HCT116 (cell line): ENCODE data around the gene LDB2. TPM values are rescaled to one million over a fixed set of nuclear protein-coding genes. Genes with fewer than 3 reads are reported as not detected.

Experiments used
- ATAC-seq: fragments of 200-7000 bp; cut with Tn5 transposase; 2 replicates; pipeline ENCODE4 v1.9.1; 2020; ENCODE audit warnings: mild to moderate bottlenecking, moderate library complexity
- BruUV-seq: library from RNA; stranded (reverse); fragments of 400-500 nt; replicated peaks from 2 replicates; lab custom pipeline; 2021; lab: Mats Ljungman, UMichigan
- CTCF ChIA-PET: fragments of 300-600 bp; sonication (Branson Sonifier 250); formaldehyde crosslinking; loops from one replicate; lab custom pipeline; 2021; ENCODE audit warnings: antibody characterized with exemption; lab: Charles Lee
- POLR2A ChIA-PET: fragments of 300-600, 350-600 bp; sonication (Branson Sonifier 250); formaldehyde crosslinking; loops from one replicate; lab custom pipeline; 2021; ENCODE audit warnings: antibody characterized with exemption; lab: Charles Lee
- RAD21 ChIA-PET, 2 experiments: fragments of 300-600 bp; sonication (Branson Sonifier 250); formaldehyde crosslinking; loops; one replicate each; lab custom pipeline; 2023; ENCODE audit warnings: low total read pairs in 2 of 2; ENCODE audit not compliant: uncharacterized antibody in 2 of 2, unreplicated experiment in 2 of 2, low non-redundant PET in 1 of 2; lab: Charles Lee
- DNase-seq: peaks from one replicate; pipeline ENCODE4 v3.0.0-alpha.2; 2010; ENCODE audit warnings: low read depth, low spot score
- H2AFZ ChIP-seq: fragments of 200-600 bp; shearing (Covaris generic), sonication (generic); 2 replicates; pipeline ENCODE4 v1.6.1; 2017; ENCODE audit warnings: low read depth, mixed run types, mixed read lengths, antibody characterized with exemption, low read length; ENCODE audit not compliant: poor library complexity, severe bottlenecking
- H3K27ac ChIP-seq: 2 replicates; pipeline ENCODE4 v1.5.1; 2012; ENCODE audit warnings: low read depth, low read length
- H3K27me3 ChIP-seq: fragments of 200-600 bp; sonication (generic); 2 replicates; pipeline ENCODE4 v1.6.1; 2016; ENCODE audit warnings: mixed run types, low read length, mixed read lengths; ENCODE audit not compliant: insufficient read depth
- H3K36me3 ChIP-seq, 2 experiments: fragments of 200-500 bp in 1 of 2; fragments of 200-600 bp in 1 of 2; sonication (Bioruptor generic) in 1 of 2; sonication (generic) in 1 of 2; 2 replicates each; pipeline versions ENCODE4 v1.5.1 to v1.6.1; 2014 to 2016; ENCODE audit warnings: low read length in 2 of 2, inconsistent platforms in 1 of 2, mixed read lengths in 1 of 2, mixed run types in 1 of 2; ENCODE audit not compliant: insufficient read depth in 2 of 2, control insufficient read depth in 1 of 2
- H3K4me1 ChIP-seq, 2 experiments: fragments of 200-600 bp in 1 of 2; sonication (generic) in 1 of 2; 2 replicates each; pipeline versions ENCODE4 v1.5.1 to v1.6.1; 2012 to 2017; ENCODE audit warnings: low read length in 2 of 2, inconsistent platforms in 1 of 2, mild to moderate bottlenecking in 1 of 2, mixed read lengths in 1 of 2, mixed run types in 1 of 2, moderate library complexity in 1 of 2; ENCODE audit not compliant: insufficient read depth in 2 of 2, control insufficient read depth in 1 of 2
- H3K4me2 ChIP-seq: fragments of 200-600 bp; sonication (generic); 2 replicates; pipeline ENCODE4 v1.6.1; 2017; ENCODE audit warnings: mixed run types, low read length, mixed read lengths
- H3K4me3 ChIP-seq, 2 experiments: fragments of 200-600 bp in 1 of 2; sonication (generic) in 1 of 2; replicated peaks in 1 of 2; 2 replicates each; pipeline ENCODE4 v1.5.1; 2011 to 2016; ENCODE audit warnings: low read length in 2 of 2, control low read depth in 1 of 2, low read depth in 1 of 2, mild to moderate bottlenecking in 1 of 2, mixed read lengths in 1 of 2, mixed run types in 1 of 2
- H3K79me2 ChIP-seq: fragments of 200-600 bp; sonication (generic); 2 replicates; pipeline ENCODE4 v1.6.1; 2017; ENCODE audit warnings: mild to moderate bottlenecking, mixed run types, low read length, moderate library complexity, mixed read lengths; ENCODE audit not compliant: insufficient read depth
- H3K9ac ChIP-seq: fragments of 200-600 bp; sonication (generic); 2 replicates; pipeline ENCODE4 v1.6.1; 2016; ENCODE audit warnings: low read length, mixed read lengths
- H3K9me2 ChIP-seq: fragments of 200-600 bp; sonication (generic), shearing (Covaris generic); 2 replicates; pipeline ENCODE4 v1.6.1; 2017; ENCODE audit warnings: mixed run types, mild to moderate bottlenecking, moderate library complexity; ENCODE audit not compliant: insufficient read depth
- H3K9me3 ChIP-seq, 2 experiments: fragments of 200-500 bp in 1 of 2; fragments of 200-600 bp in 1 of 2; sonication (Bioruptor generic) in 1 of 2; sonication (generic) in 1 of 2; 2 replicates each; pipeline ENCODE4 v1.6.1; 2014 to 2017; ENCODE audit warnings: low read length in 2 of 2, mixed read lengths in 2 of 2, inconsistent platforms in 1 of 2, low read depth in 1 of 2, mild to moderate bottlenecking in 1 of 2, mixed run types in 1 of 2, moderate library complexity in 1 of 2; ENCODE audit not compliant: control insufficient read depth in 1 of 2, insufficient read depth in 1 of 2
- H4K20me1 ChIP-seq: fragments of 200-600 bp; sonication (generic), shearing (Covaris generic); 2 replicates; pipeline ENCODE4 v1.6.1; 2017; ENCODE audit warnings: mixed run types, mild to moderate bottlenecking, moderate library complexity; ENCODE audit not compliant: insufficient read depth
- CBX3 ChIP-seq: IDR thresholded peaks from 2 replicates; pipeline ENCODE4 v1.6.1; 2012; ENCODE audit warnings: low read depth
- CEBPB ChIP-seq: IDR thresholded peaks from 2 replicates; pipeline ENCODE4 v1.6.1; 2012; ENCODE audit warnings: low read depth
- EGR1 ChIP-seq: IDR thresholded peaks from 2 replicates; pipeline ENCODE4 v1.6.1; 2012; ENCODE audit warnings: low read depth
- ELF1 ChIP-seq: IDR thresholded peaks from 2 replicates; pipeline ENCODE4 v1.6.1; 2012; ENCODE audit warnings: low read depth, borderline replicate concordance
- EZH2phosphoT487 ChIP-seq: fragments of 200-600 bp; IDR thresholded peaks from 2 replicates; pipeline ENCODE4 v1.6.1; 2018; ENCODE audit warnings: antibody characterized with exemption, borderline replicate concordance
- POLR2AphosphoS5 ChIP-seq: IDR thresholded peaks from 2 replicates; pipeline ENCODE4 v1.6.1; 2011; ENCODE audit warnings: mild to moderate bottlenecking, low read depth, low read length, moderate library complexity
- RAD21 ChIP-seq: IDR thresholded peaks from 2 replicates; pipeline ENCODE4 v1.6.1; 2012; ENCODE audit warnings: low read depth, mild to moderate bottlenecking
- SIN3A ChIP-seq: IDR thresholded peaks from 2 replicates; pipeline ENCODE4 v1.6.1; 2012; ENCODE audit warnings: low read depth
- SP1 ChIP-seq: IDR thresholded peaks from 2 replicates; pipeline ENCODE4 v1.6.1; 2012; ENCODE audit warnings: low read depth
- TCF7L2 ChIP-seq: IDR thresholded peaks from 2 replicates; pipeline ENCODE4 v1.7.0; 2011; ENCODE audit warnings: borderline replicate concordance, inconsistent platforms; ENCODE audit not compliant: insufficient read depth, insufficient read length; ENCODE audit errors: extremely low read depth
- YY1 ChIP-seq: IDR thresholded peaks from 2 replicates; pipeline ENCODE4 v1.6.1; 2011; ENCODE audit warnings: low read length, low read depth, moderate library complexity, mild to moderate bottlenecking; ENCODE audit not compliant: insufficient replicate concordance; ENCODE audit errors: extremely low read depth
- ZFX ChIP-seq: fragments of 450-650 bp; IDR thresholded peaks from 2 replicates; pipeline ENCODE4 v1.6.1; 2017
- intact Hi-C: fragments of 100-400 bp; cut with micrococcal nuclease; formaldehyde crosslinking; loops from 2 replicates; pipeline ENCODE4 v1.10.0; 2022
- total RNA-seq: library from RNA; stranded (reverse); gene quantifications from one replicate; pipeline ENCODE4 v1.2.1, GENCODE V29; 2021; ENCODE audit not compliant: unreplicated experiment
- TF ChIP-seq, protein P1 (sequence below): IDR thresholded peaks from 2 replicates; pipeline ENCODE4 v1.6.1; 2011; ENCODE audit warnings: mild to moderate bottlenecking, low read length, moderate library complexity; ENCODE audit not compliant: insufficient replicate concordance; ENCODE audit errors: extremely low read depth
- TF ChIP-seq, protein P2 (sequence below): IDR thresholded peaks from 2 replicates; pipeline ENCODE4 v1.6.1; 2012

The LDB2 gene
- total RNA-seq, 1 experiment from 2014 or later: 0.12 TPM

DNA sequence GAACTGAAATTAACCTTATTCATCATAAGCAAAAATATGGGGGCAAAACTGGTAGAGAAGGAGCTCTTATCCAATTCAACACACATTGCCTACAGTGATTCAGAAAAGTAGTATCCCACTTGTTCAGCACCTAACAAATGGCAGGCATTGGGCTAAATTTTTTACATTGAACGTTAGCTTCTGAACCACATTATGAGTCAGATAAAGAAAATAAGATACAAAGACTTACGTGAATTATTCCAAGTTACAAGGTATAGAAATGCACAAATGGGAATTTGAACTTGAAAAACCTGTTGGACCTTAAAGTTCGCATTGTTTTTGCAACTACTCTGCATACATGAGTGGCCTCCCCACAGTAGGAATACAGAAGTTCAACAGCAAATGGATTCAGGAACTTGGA is 210.6 kb downstream of the LDB2 start:
- Histone ChIP-seq H2AFZ (no peak overlapping the region), H3K79me2 (no peaks in the 10 kb centered on the region), H3K36me3 (no peaks in the 10 kb centered on the region), H3K9me3 (no peaks in the 10 kb centered on the region), H3K4me1 (no peaks in the 10 kb centered on the region), H3K9me2 (no peaks in the 10 kb centered on the region), H4K20me1 (no peaks in the 10 kb centered on the region), H3K4me3 (no peak overlapping the region), H3K27me3 (peaks cover 5% of the 10 kb centered on the region; the same call in 1 of the 2 replicates), H3K9ac (no peak overlapping the region), H3K27ac (no peak overlapping the region), H3K4me2 (no peak overlapping the region)
- CTCF ChIA-PET: no interaction called here
- RAD21 ChIA-PET: no interaction called here
- no TSS peak for BruUV-seq
- DNase-seq: no peak
- ATAC-seq: no peak
- POLR2A ChIA-PET: no interaction called here
- intact Hi-C loops: no loop called here
- TF ChIP-seq YY1: no peak
- TF ChIP-seq ZFX: no peak
- no peak for TF ChIP-seq SIN3A
- TF ChIP-seq POLR2AphosphoS5: no peak
- TF ChIP-seq CEBPB: no peak
- no peak for TF ChIP-seq RAD21
- TF ChIP-seq ELF1: no peak
- no peak for TF ChIP-seq EZH2phosphoT487
- TF ChIP-seq, protein P1, sequence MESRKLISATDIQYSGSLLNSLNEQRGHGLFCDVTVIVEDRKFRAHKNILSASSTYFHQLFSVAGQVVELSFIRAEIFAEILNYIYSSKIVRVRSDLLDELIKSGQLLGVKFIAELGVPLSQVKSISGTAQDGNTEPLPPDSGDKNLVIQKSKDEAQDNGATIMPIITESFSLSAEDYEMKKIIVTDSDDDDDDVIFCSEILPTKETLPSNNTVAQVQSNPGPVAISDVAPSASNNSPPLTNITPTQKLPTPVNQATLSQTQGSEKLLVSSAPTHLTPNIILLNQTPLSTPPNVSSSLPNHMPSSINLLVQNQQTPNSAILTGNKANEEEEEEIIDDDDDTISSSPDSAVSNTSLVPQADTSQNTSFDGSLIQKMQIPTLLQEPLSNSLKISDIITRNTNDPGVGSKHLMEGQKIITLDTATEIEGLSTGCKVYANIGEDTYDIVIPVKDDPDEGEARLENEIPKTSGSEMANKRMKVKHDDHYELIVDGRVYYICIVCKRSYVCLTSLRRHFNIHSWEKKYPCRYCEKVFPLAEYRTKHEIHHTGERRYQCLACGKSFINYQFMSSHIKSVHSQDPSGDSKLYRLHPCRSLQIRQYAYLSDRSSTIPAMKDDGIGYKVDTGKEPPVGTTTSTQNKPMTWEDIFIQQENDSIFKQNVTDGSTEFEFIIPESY: no peak
- no peak for TF ChIP-seq CBX3
- no peak for TF ChIP-seq EGR1
- TF ChIP-seq SP1: no peak
- TF ChIP-seq TCF7L2: no peak
- TF ChIP-seq, protein P2, sequence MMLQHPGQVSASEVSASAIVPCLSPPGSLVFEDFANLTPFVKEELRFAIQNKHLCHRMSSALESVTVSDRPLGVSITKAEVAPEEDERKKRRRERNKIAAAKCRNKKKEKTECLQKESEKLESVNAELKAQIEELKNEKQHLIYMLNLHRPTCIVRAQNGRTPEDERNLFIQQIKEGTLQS: no peak
